Natural killer cell (primary cell): ENCODE results near the gene USP17L15. TPM values are rescaled to one million over a fixed set of nuclear protein-coding genes. Genes with fewer than 3 reads are reported as not detected.
"Not testable (repeated sequence)": the region's sequence is repeated elsewhere in the genome, so short reads cannot be mapped to it uniquely, and the experiment has no call there.

ENCODE experiments used
- ATAC-seq, 3 donors: fragments of 150-1000 bp in 2 of 3; fragments of 200-7000 bp in 1 of 3; cut with Tn5 transposase; 1 replicate in 1 of 3; 2 replicates in 2 of 3; pipeline ENCODE4 v1.10.0; 2021; ENCODE audit warnings: mild to moderate bottlenecking in 2 of 3, moderate library complexity in 2 of 3
- DNase-seq, 2 donors: peaks; one replicate each; pipeline versions ENCODE4 v3.0.0 to v3.0.0-alpha.2; 2013 to 2021; ENCODE audit warnings: mixed read lengths in 1 of 2
- H3K27ac ChIP-seq: one replicate; pipeline ENCODE4 v1.5.1; 2013; ENCODE audit warnings: mild to moderate bottlenecking, low read length
- H3K27me3 ChIP-seq: one replicate; pipeline ENCODE4 v1.6.1; 2013; ENCODE audit warnings: low read length; ENCODE audit not compliant: control insufficient read depth, insufficient read depth
- H3K36me3 ChIP-seq: one replicate; pipeline ENCODE4 v1.6.1; 2013; ENCODE audit warnings: low read length; ENCODE audit not compliant: control insufficient read depth, insufficient read depth
- H3K4me1 ChIP-seq: one replicate; pipeline ENCODE4 v1.6.1; 2013; ENCODE audit warnings: low read length; ENCODE audit not compliant: control insufficient read depth, insufficient read depth
- H3K4me3 ChIP-seq: one replicate; pipeline ENCODE4 v1.5.1; 2013; ENCODE audit warnings: low read length
- H3K9me3 ChIP-seq: one replicate; pipeline ENCODE4 v1.6.1; 2013; ENCODE audit warnings: low read length; ENCODE audit not compliant: control insufficient read depth, insufficient read depth
- H3K27ac Mint-ChIP-seq, 2 donors: one replicate each; pipeline ENCODE4 v1.8.0; 2022; ENCODE audit warnings: mild to moderate bottlenecking in 2 of 2, mixed read lengths in 2 of 2, moderate library complexity in 1 of 2
- H3K27me3 Mint-ChIP-seq, 2 donors: one replicate each; pipeline ENCODE4 v1.8.0; 2022; ENCODE audit warnings: low read depth in 2 of 2, mixed read lengths in 2 of 2
- H3K36me3 Mint-ChIP-seq: one replicate; pipeline ENCODE4 v1.8.0; 2022; ENCODE audit warnings: mixed read lengths
- H3K4me1 Mint-ChIP-seq, 2 donors: one replicate each; pipeline ENCODE4 v1.8.0; 2022; ENCODE audit warnings: mixed read lengths in 2 of 2
- H3K4me3 Mint-ChIP-seq: one replicate; pipeline ENCODE4 v1.8.0; 2022; ENCODE audit warnings: mild to moderate bottlenecking, moderate library complexity, mixed read lengths
- H3K9me3 Mint-ChIP-seq, 2 donors: one replicate each; pipeline ENCODE4 v1.8.0; 2022; ENCODE audit warnings: mixed read lengths in 2 of 2
- WGBS: methylation state at CpG from one replicate; pipeline ENCODE4 v1.1.7; 2013; ENCODE audit warnings: missing lambda C conversion rate; ENCODE audit not compliant: insufficient coverage; 5-methylcytosine and 5-hydroxymethylcytosine counted together
- intact Hi-C: fragments of 100-400 bp; cut with micrococcal nuclease; formaldehyde crosslinking; loops from one replicate; pipeline ENCODE4 v1.14.2; 2022
- total RNA-seq, 4 donors: library from RNA; stranded (reverse); fragments of 120-200 nt in 1 of 4; gene quantifications; one replicate each; pipeline versions ENCODE4 v1.2.3 to v1.2.4, GENCODE V29; 2013 to 2022

Gene USP17L15
- total RNA-seq, 3 donors from 2014 or later (not counting 1 experiment from before 2014, with no cell fraction given) = not detected

- H3K27ac Mint-ChIP-seq, H3K9me3 Mint-ChIP-seq, H3K4me1 ChIP-seq, H3K27me3 Mint-ChIP-seq, DNase-seq, ATAC-seq, H3K27ac ChIP-seq, H3K4me3 ChIP-seq, H3K4me1 Mint-ChIP-seq, H3K36me3 ChIP-seq, H3K4me3 Mint-ChIP-seq, H3K36me3 Mint-ChIP-seq, H3K27me3 ChIP-seq, H3K9me3 ChIP-seq, intact Hi-C loops: not testable (repeated sequence)
- WGBS = no CpG with 5 or more reads among the region's 14 CpGs
Observed at GRCh38 chr4:9243579-9243978, 9.4 kb downstream of the USP17L15 start, which contains the start of gene USP17L17. TSS of gene USP17L17 (plus strand) at chr4:9243879. CDS start at chr4:9243879, 0 bp downstream.

- H3K27ac ChIP-seq, H3K9me3 ChIP-seq, H3K27me3 Mint-ChIP-seq, ATAC-seq, H3K36me3 ChIP-seq, H3K27ac Mint-ChIP-seq, H3K27me3 ChIP-seq, H3K36me3 Mint-ChIP-seq, H3K4me3 Mint-ChIP-seq, H3K4me1 Mint-ChIP-seq, H3K4me3 ChIP-seq, H3K4me1 ChIP-seq, H3K9me3 Mint-ChIP-seq, intact Hi-C loops: not testable (repeated sequence)
- peak; percentile 1 to 17 for DNase-seq
- 95% methylated on average over 11 of the region's 26 CpGs for WGBS
Observed at GRCh38 chr4:9247953-9248680, 13.9 kb downstream of the USP17L15 start, which contains the start of gene USP17L18. TSS of gene USP17L18 (plus strand) at chr4:9248630. CDS start at chr4:9248630, 0 bp downstream.

GRCh38 chr4:9253078-9253477 lies 18.9 kb downstream of the USP17L15 start, which contains the start of gene USP17L19:
TSS of gene USP17L19 (plus strand) at chr4:9253378. CDS start at chr4:9253378, 0 bp downstream.
- H3K36me3 ChIP-seq, H3K4me1 Mint-ChIP-seq, DNase-seq, H3K27ac Mint-ChIP-seq, H3K9me3 Mint-ChIP-seq, H3K4me3 ChIP-seq, H3K4me1 ChIP-seq, H3K27ac ChIP-seq, H3K36me3 Mint-ChIP-seq, H3K4me3 Mint-ChIP-seq, H3K27me3 Mint-ChIP-seq, ATAC-seq, intact Hi-C loops, H3K27me3 ChIP-seq, H3K9me3 ChIP-seq: not testable (repeated sequence)
- WGBS = no CpG with 5 or more reads among the region's 13 CpGs

DNA sequence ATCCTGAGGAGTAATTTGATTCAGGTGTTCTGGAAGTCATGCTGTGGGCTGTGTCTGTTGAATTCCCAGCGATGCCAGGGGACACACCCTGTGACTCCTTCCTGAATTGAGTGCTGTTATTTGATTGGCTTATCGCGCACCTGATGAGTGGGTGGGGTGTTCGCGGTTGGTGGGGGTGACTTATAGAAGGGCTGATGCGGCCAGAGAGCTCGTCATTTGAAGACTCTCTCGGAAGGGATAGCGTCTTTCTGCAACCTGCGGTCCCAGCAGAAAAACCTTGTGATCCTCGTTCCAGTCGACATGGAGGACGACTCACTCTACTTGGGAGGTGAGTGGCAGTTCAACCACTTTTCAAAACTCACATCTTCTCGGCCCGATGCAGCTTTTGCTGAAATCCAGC lies 23.6 kb downstream of the USP17L15 start, which contains the start of gene USP17L20:
Gene USP17L20 (plus strand): TSS at position 301 of the 400 bp plus-strand sequence. CDS start 0 bp downstream, at position 301.
- H3K4me3 Mint-ChIP-seq, H3K36me3 Mint-ChIP-seq, H3K9me3 ChIP-seq, H3K4me1 Mint-ChIP-seq, H3K27me3 ChIP-seq, H3K9me3 Mint-ChIP-seq, H3K27ac ChIP-seq, H3K4me1 ChIP-seq, ATAC-seq, H3K27me3 Mint-ChIP-seq, H3K36me3 ChIP-seq, H3K27ac Mint-ChIP-seq, DNase-seq, intact Hi-C loops, H3K4me3 ChIP-seq: not testable (repeated sequence)
- WGBS = no CpG with 5 or more reads among the region's 15 CpGs

- DNase-seq, H3K27me3 Mint-ChIP-seq, H3K9me3 Mint-ChIP-seq, H3K9me3 ChIP-seq, H3K4me1 Mint-ChIP-seq, H3K36me3 ChIP-seq, H3K27ac ChIP-seq, intact Hi-C loops, H3K4me1 ChIP-seq, H3K4me3 ChIP-seq, H3K27me3 ChIP-seq, H3K36me3 Mint-ChIP-seq, H3K4me3 Mint-ChIP-seq, H3K27ac Mint-ChIP-seq, ATAC-seq: not testable (repeated sequence)
- WGBS = no CpG with 5 or more reads among the region's 13 CpGs
Observed at GRCh38 chr4:9262572-9262971, 28.4 kb downstream of the USP17L15 start, which contains the start of gene USP17L21. TSS of gene USP17L21 (plus strand) at chr4:9262872. CDS start at chr4:9262872, 0 bp downstream.

GRCh38 chr4:9267319-9267718 lies 33.1 kb downstream of the USP17L15 start, which contains the start of gene USP17L22:
TSS of gene USP17L22 (plus strand) at chr4:9267619. CDS start at chr4:9267619, 0 bp downstream.
- H3K9me3 Mint-ChIP-seq, H3K27me3 ChIP-seq, ATAC-seq, H3K4me1 ChIP-seq, H3K27ac Mint-ChIP-seq, H3K4me3 ChIP-seq, H3K36me3 ChIP-seq, H3K36me3 Mint-ChIP-seq, H3K4me1 Mint-ChIP-seq, H3K27me3 Mint-ChIP-seq, DNase-seq, H3K4me3 Mint-ChIP-seq, H3K27ac ChIP-seq, H3K9me3 ChIP-seq, intact Hi-C loops: not testable (repeated sequence)
- no CpG with 5 or more reads among the region's 15 CpGs for WGBS

GRCh38 chr4:9271719-9272118 lies 37.5 kb downstream of the USP17L15 start:
- H3K27ac Mint-ChIP-seq, ATAC-seq, H3K4me1 Mint-ChIP-seq, H3K4me3 Mint-ChIP-seq, H3K27ac ChIP-seq, H3K4me3 ChIP-seq, H3K4me1 ChIP-seq, H3K27me3 ChIP-seq, H3K9me3 ChIP-seq, H3K9me3 Mint-ChIP-seq, DNase-seq, H3K36me3 ChIP-seq, intact Hi-C loops, H3K36me3 Mint-ChIP-seq, H3K27me3 Mint-ChIP-seq: not testable (repeated sequence)
- WGBS = 84% methylated on average over 5 of the region's 10 CpGs
